Panc1 (cell line): ENCODE results near the gene LRRC25. TPM values are rescaled to one million over a fixed set of nuclear protein-coding genes. Genes with fewer than 3 reads are reported as not detected.
A peak's percentile ranks its signal among the peaks of the same experiment; 100 is the strongest.

Experiments
- ATAC-seq: fragments of 200-7000 bp; cut with Tn5 transposase; 2 replicates; pipeline ENCODE4 v1.9.1; 2020; ENCODE audit warnings: mild to moderate bottlenecking, moderate library complexity
- BruUV-seq: library from RNA; stranded (reverse); fragments of 400-500 nt; replicated peaks from 2 replicates; lab custom pipeline; 2021; lab: Mats Ljungman, UMichigan
- CTCF ChIA-PET: fragments of 300-600 bp; sonication (Branson Sonifier 250); formaldehyde crosslinking; loops from one replicate; lab custom pipeline; 2022; ENCODE audit warnings: antibody characterized with exemption; lab: Charles Lee
- POLR2A ChIA-PET: fragments of 300-600 bp; sonication (Branson Sonifier 250); formaldehyde crosslinking; loops from one replicate; lab custom pipeline; 2022; ENCODE audit warnings: antibody characterized with exemption; lab: Charles Lee
- DNase-seq: peaks from one replicate; pipeline ENCODE4 v3.0.0-alpha.2; 2010; ENCODE audit warnings: low read depth, low spot score
- H3K27ac ChIP-seq: 2 replicates; pipeline ENCODE4 v1.5.1; 2011; ENCODE audit warnings: mild to moderate bottlenecking, low read length, inconsistent platforms
- H3K27me3 ChIP-seq: fragments of 200-500 bp; sonication (Bioruptor generic); 2 replicates; pipeline ENCODE4 v1.6.0; 2014; ENCODE audit warnings: low read length, inconsistent platforms; ENCODE audit not compliant: control insufficient read depth, insufficient read depth
- H3K36me3 ChIP-seq: fragments of 200-500 bp; sonication (Bioruptor generic); 2 replicates; pipeline ENCODE4 v1.5.1; 2014; ENCODE audit warnings: inconsistent platforms, mild to moderate bottlenecking, low read length, moderate library complexity; ENCODE audit not compliant: control insufficient read depth, insufficient read depth
- H3K4me1 ChIP-seq: 2 replicates; pipeline ENCODE4 v1.5.1; 2011; ENCODE audit warnings: inconsistent platforms, mild to moderate bottlenecking, low read length, moderate library complexity; ENCODE audit not compliant: control insufficient read depth, insufficient read depth
- H3K4me3 ChIP-seq, 2 experiments: 2 replicates each; pipeline ENCODE4 v1.5.1; 2011 to 2012; ENCODE audit warnings: low read depth in 2 of 2, low read length in 2 of 2, mild to moderate bottlenecking in 2 of 2, inconsistent platforms in 1 of 2, moderate library complexity in 1 of 2
- H3K9me3 ChIP-seq: fragments of 200-500 bp; sonication (Bioruptor generic); 2 replicates; pipeline ENCODE4 v1.5.1; 2014; ENCODE audit warnings: low read depth, mild to moderate bottlenecking, inconsistent platforms, low read length, moderate library complexity; ENCODE audit not compliant: control insufficient read depth, insufficient read depth
- POLR2AphosphoS5 ChIP-seq: IDR thresholded peaks from 2 replicates; pipeline ENCODE4 v1.6.1; 2012; ENCODE audit warnings: mild to moderate bottlenecking, low read depth, low read length, moderate library complexity
- SIN3A ChIP-seq: IDR thresholded peaks from 2 replicates; pipeline ENCODE4 v1.6.1; 2012; ENCODE audit warnings: low read depth, mild to moderate bottlenecking, low read length, moderate library complexity, borderline replicate concordance; ENCODE audit not compliant: insufficient read depth
- TCF7L2 ChIP-seq: IDR thresholded peaks from 2 replicates; pipeline ENCODE4 v1.6.1; 2011; ENCODE audit warnings: mild to moderate bottlenecking, low read depth, low read length, inconsistent platforms
- in situ Hi-C: cut with HindIII; loops from 2 replicates; pipeline ENCODE4 v1.10.0; 2016; ENCODE audit warnings: low sequenced_read_pairs, low pct_unique_long_range_greater_than_20kb
- intact Hi-C: fragments of 100-400 bp; cut with micrococcal nuclease; formaldehyde crosslinking; loops from one replicate; pipeline ENCODE4 v1.10.0; 2022; ENCODE audit not compliant: unreplicated experiment
- total RNA-seq: library from RNA; stranded (reverse); gene quantifications from one replicate; pipeline ENCODE4 v1.2.1, GENCODE V29; 2021; ENCODE audit not compliant: unreplicated experiment
- TF ChIP-seq, protein P1 (sequence below): fragments of 450-650 bp; IDR thresholded peaks from 2 replicates; pipeline ENCODE4 v1.5.1; 2017; ENCODE audit warnings: mild to moderate bottlenecking
- TF ChIP-seq, protein P2 (sequence below), 2 experiments: IDR thresholded peaks; 2 replicates each; pipeline ENCODE4 v1.6.1; 2011 to 2012; ENCODE audit warnings: low read depth in 2 of 2, control low read depth in 1 of 2, low read length in 1 of 2, mild to moderate bottlenecking in 1 of 2, moderate library complexity in 1 of 2; ENCODE audit not compliant: insufficient read depth in 1 of 2

The LRRC25 gene
- total RNA-seq, 1 experiment from 2014 or later, result 0.15 TPM

GRCh38 chr19:18439025-18439909 is 41.8 kb upstream of the LRRC25 start:
- ChIA-PET POLR2A (interaction anchor here (0.6 kb wide), 1 partner anchor 118 kb away, joined by 6 read pairs; the partner anchor contains the start of gene KXD1), CTCF (interaction anchor here (0.7 kb wide), 1 partner anchor 441 kb away, joined by 3 read pairs; no protein-coding TSS in a partner anchor)
- no TSS peak for BruUV-seq
- no peaks in the 10 kb centered on the region for H3K36me3 ChIP-seq
- ATAC-seq, result no peak; the same call in 1 of the 2 replicates
- H3K27me3 ChIP-seq, result no peaks in the 10 kb centered on the region
- H3K4me1 ChIP-seq, result peaks cover 35% of the 10 kb centered on the region
- H3K4me3 ChIP-seq, result no peak overlapping the region
- intact Hi-C loops, result no loop called here
- no peak for DNase-seq
- in situ Hi-C loops, result no loop called here
- H3K27ac ChIP-seq, result peak overlapping the region; percentile 88
- H3K9me3 ChIP-seq, result no peaks in the 10 kb centered on the region
- TF ChIP-seq, protein P1, sequence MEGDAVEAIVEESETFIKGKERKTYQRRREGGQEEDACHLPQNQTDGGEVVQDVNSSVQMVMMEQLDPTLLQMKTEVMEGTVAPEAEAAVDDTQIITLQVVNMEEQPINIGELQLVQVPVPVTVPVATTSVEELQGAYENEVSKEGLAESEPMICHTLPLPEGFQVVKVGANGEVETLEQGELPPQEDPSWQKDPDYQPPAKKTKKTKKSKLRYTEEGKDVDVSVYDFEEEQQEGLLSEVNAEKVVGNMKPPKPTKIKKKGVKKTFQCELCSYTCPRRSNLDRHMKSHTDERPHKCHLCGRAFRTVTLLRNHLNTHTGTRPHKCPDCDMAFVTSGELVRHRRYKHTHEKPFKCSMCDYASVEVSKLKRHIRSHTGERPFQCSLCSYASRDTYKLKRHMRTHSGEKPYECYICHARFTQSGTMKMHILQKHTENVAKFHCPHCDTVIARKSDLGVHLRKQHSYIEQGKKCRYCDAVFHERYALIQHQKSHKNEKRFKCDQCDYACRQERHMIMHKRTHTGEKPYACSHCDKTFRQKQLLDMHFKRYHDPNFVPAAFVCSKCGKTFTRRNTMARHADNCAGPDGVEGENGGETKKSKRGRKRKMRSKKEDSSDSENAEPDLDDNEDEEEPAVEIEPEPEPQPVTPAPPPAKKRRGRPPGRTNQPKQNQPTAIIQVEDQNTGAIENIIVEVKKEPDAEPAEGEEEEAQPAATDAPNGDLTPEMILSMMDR, result no peak
- TF ChIP-seq POLR2AphosphoS5 (no peak), SIN3A (no peak), TCF7L2 (no peak)
- TF ChIP-seq, protein P2, sequence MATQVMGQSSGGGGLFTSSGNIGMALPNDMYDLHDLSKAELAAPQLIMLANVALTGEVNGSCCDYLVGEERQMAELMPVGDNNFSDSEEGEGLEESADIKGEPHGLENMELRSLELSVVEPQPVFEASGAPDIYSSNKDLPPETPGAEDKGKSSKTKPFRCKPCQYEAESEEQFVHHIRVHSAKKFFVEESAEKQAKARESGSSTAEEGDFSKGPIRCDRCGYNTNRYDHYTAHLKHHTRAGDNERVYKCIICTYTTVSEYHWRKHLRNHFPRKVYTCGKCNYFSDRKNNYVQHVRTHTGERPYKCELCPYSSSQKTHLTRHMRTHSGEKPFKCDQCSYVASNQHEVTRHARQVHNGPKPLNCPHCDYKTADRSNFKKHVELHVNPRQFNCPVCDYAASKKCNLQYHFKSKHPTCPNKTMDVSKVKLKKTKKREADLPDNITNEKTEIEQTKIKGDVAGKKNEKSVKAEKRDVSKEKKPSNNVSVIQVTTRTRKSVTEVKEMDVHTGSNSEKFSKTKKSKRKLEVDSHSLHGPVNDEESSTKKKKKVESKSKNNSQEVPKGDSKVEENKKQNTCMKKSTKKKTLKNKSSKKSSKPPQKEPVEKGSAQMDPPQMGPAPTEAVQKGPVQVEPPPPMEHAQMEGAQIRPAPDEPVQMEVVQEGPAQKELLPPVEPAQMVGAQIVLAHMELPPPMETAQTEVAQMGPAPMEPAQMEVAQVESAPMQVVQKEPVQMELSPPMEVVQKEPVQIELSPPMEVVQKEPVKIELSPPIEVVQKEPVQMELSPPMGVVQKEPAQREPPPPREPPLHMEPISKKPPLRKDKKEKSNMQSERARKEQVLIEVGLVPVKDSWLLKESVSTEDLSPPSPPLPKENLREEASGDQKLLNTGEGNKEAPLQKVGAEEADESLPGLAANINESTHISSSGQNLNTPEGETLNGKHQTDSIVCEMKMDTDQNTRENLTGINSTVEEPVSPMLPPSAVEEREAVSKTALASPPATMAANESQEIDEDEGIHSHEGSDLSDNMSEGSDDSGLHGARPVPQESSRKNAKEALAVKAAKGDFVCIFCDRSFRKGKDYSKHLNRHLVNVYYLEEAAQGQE (IDR thresholded peaks at IDR 0.05; ENCODE audit: insufficient read depth in 1 of 2, low read depth in 2 of 2, low read length in 1 of 2), result no peak

DNA sequence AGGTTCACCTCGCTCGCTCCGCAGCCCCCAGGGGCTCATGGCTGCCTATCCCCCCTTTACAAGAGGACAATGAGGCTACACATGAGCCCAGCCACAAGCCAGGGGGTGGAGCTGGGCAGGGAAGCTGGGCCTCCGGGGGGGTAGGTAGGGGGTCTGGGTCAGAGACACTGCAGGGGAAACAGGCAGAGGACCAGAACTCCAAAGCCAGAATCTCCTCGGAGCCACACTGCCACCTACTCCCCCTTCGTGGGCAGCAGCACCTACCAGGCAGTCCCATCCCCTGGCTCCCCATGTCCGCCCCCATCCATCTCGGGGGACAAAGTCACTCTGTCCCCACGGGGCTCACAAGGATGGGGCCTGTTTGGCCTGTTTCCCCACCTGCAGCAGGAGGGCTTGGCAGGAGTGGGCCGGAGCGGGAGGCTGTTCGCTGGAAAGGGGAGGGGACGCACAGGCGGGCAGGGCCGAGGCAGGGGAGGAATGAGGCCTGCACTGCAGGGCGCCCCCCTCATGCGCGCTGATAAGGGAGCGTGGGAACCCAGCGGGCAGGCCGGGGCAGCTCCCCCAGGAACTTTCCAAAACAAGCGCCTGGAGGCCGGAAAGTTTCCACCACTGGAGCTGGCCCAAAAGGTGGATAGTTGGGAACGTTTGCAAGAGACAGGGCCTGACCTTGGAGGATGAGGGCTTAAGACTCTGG is 41.1 kb upstream of the LRRC25 start:
- H3K9me3 ChIP-seq, result no peaks in the 10 kb centered on the region
- DNase-seq (no peak), ATAC-seq (peak; percentile 15)
- intact Hi-C loops, result no loop called here
- H3K27ac ChIP-seq, result peak overlapping the region; percentile 88
- ChIA-PET POLR2A (no interaction called here), CTCF (no interaction called here)
- in situ Hi-C loops, result no loop called here
- H3K27me3 ChIP-seq, result no peaks in the 10 kb centered on the region
- peak overlapping the region; percentile 42 to 65 for H3K4me3 ChIP-seq
- H3K4me1 ChIP-seq, result peaks cover 38% of the 10 kb centered on the region
- H3K36me3 ChIP-seq, result no peaks in the 10 kb centered on the region
- no TSS peak for BruUV-seq
- TF ChIP-seq SIN3A (no peak), TCF7L2 (no peak), POLR2AphosphoS5 (no peak; the same call in 1 of the 2 replicates)
- TF ChIP-seq, protein P1, result no peak; the same call in 1 of the 2 replicates
- TF ChIP-seq, protein P2 (IDR thresholded peaks at IDR 0.05; ENCODE audit: insufficient read depth in 1 of 2, low read depth in 2 of 2, low read length in 1 of 2), result no peak
